Kidney glomerular epithelial cell (primary cell): ENCODE measurements around the gene NPY1R.

ENCODE experiments used
- DNase-seq: peaks from one replicate; lab custom pipeline; 2025; lab: John Stamatoyannopoulos, UW

Gene NPY1R

GRCh38 chr4:163279713-163280112 lies 52.7 kb downstream of the NPY1R start:
- no peak for DNase-seq

DNA sequence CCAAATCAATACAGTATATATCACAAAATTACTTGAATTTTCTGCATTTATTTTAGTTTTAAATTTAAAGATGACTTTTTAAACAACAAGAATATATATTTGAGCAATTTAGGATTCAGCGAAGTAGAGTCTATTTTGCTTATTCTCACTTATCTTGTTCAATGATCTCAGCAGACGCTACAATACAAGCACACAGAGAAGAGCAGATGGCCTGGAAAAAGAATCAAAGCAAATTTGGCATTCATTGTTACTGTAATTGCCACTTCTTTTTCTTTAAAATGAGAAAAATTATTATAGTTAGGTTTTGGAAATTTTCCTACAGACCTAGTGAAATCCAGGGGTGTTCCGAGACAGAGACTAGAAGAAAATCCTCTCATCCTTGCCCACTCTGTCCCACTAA lies 57.5 kb downstream of the NPY1R start:
- no peak for DNase-seq
